NCI-H146 treated with DMSO at 0.1 percent for 48 hours (cell line): ENCODE data around the gene PDE4B.
"Not testable (repeated sequence)": the region's sequence is repeated elsewhere in the genome, so short reads cannot be mapped to it uniquely, and the experiment has no call there.

Experiments
- DNase-seq: peaks from one replicate; lab custom pipeline; 2025; ENCODE audit not compliant: unreplicated experiment; lab: John Stamatoyannopoulos, UW

Gene PDE4B

DNA sequence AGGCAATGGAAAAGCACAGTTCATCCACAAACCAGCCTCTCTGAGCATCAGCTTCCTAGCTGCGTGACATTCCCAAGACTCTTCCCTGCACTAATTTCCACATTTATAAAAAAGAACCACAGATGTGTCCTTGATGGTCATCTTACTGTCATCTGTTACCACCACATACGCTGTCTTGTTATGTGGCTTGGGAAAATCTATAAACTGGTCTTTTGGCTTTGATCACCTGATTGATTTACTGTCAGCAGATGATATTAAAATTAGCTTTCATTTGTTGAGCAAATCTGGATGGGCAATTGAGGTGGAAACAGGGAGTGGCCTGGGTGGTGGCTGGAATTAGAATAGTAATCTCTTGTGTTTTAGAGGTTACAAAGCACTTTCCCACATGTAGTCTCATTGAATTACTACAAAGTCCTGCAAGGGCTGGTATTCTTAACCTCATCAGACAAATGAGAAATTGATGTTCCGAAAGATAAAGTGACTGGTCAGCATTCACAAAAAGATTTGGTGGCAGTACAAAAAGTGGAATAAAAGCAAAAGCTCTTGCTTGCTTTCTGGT is 509.6 kb downstream of the PDE4B start:
- no peak for DNase-seq

- no peak for DNase-seq
Measured at GRCh38 chr1:66302815-66303214, 510.1 kb downstream of the PDE4B start.

- DNase-seq = no peak
Measured at GRCh38 chr1:66303646-66304045, 511.0 kb downstream of the PDE4B start.

GRCh38 chr1:66304128-66304527 is 511.4 kb downstream of the PDE4B start:
- no peak for DNase-seq

DNA sequence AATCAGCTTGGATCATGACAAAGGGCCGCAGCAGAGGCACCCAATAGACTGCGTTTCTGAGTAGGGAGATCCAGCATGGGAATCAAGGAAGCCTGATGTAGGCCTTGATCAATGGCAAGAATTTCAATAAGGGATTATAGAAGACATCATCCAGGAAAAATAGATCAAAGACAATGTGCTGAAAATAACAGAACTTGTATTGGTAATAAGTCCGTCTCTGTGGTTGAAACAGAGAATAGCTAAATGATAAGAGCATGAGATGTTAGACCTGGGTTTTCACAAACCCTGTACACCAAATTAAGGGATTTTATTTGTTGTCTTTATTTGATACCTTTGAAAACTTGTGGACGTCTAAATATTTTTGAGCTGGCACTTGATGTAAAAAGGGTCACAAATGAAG is 513.2 kb downstream of the PDE4B start:
- no peak for DNase-seq

GRCh38 chr1:66309006-66309741 is 516.5 kb downstream of the PDE4B start:
- DNase-seq = no peak

- DNase-seq = no peak
Measured at GRCh38 chr1:66311092-66311491, 518.4 kb downstream of the PDE4B start.

DNA sequence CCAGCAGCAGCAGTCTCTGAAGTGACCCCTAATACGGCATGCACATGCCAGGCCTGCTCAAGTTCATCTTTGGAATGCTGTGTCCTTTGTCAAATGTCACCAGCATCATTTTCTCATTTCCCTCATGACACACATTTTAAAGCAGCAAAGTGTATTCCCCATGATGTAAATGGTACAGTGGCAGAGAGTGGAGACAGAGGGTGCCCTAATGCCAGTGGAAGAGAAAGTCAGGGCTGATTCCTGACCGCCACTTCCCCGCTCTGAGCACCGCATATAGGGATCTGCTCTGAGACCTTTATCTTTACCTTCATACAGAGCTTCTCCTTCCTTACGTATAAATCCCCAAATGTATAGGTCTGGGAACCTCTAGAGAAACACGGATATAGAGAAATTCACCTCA is 518.9 kb downstream of the PDE4B start:
- no peak for DNase-seq

- DNase-seq = no peak
Measured at GRCh38 chr1:66312271-66312990, 519.7 kb downstream of the PDE4B start.

- DNase-seq = no peak
Measured at GRCh38 chr1:66313429-66313828, 520.7 kb downstream of the PDE4B start.

DNA sequence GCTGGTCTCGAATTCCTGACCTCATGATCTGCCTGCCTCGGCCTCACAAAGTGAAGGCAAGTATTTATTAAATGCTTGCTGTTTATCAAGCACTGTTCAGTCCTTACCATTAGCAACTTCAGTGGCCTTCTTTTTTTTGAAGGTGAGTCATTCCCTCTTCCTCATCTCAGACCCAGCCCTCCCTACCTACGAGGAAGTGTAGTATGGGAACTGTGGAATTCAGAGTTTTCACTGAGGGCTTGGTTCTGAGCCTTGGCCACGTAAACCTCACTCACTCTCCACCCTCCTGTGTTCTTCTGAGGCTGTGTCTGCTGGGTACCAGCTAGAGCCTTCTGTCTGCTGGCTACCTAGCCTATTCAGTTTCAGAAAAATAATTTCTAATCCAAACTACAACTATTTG is 523.0 kb downstream of the PDE4B start:
- no peak for DNase-seq

DNA sequence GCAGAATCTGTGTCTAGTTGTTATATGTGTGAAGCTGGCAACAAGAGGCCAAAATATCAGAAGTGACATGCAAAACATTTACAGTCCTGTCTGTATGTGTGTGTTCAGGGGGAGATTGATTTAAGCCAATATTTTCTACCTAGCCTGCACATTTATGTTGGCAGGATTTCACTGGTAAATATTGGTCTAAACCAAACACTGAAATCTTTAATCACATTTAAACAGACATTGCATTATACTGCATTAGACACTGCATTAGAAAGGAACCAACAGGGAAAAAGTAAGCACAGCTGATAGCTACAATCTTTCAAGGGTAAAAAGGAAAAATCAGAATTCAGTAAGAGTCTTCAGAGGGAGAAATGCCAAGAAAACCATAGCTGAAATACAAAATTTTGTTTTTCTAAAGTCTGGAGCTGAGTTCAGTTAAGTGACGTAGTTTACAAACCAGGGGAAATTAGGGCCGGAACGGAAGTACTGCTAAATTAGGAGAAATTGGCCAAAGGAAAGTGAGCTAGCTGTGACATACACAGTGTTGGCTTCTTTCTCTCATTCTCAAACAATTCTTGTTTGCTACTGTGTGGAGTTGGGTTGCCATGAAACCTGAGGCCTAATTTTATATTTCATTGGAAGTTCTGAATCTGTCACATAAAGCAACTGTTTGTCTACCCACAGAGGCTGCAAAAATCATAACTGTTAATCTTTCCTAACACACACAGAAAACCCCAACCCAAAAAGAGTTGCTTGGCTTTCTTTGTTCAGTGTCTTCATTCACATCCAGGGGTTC is 524.0 kb downstream of the PDE4B start:
- no peak for DNase-seq

- no peak for DNase-seq
Measured at GRCh38 chr1:66317248-66317515, 524.5 kb downstream of the PDE4B start.

GRCh38 chr1:66320231-66320630 is 527.5 kb downstream of the PDE4B start:
- DNase-seq = no peak

GRCh38 chr1:66322462-66322861 is 529.8 kb downstream of the PDE4B start:
- DNase-seq = not testable (repeated sequence)

- no peak for DNase-seq
Measured at GRCh38 chr1:66323958-66324625, 531.4 kb downstream of the PDE4B start.

DNA sequence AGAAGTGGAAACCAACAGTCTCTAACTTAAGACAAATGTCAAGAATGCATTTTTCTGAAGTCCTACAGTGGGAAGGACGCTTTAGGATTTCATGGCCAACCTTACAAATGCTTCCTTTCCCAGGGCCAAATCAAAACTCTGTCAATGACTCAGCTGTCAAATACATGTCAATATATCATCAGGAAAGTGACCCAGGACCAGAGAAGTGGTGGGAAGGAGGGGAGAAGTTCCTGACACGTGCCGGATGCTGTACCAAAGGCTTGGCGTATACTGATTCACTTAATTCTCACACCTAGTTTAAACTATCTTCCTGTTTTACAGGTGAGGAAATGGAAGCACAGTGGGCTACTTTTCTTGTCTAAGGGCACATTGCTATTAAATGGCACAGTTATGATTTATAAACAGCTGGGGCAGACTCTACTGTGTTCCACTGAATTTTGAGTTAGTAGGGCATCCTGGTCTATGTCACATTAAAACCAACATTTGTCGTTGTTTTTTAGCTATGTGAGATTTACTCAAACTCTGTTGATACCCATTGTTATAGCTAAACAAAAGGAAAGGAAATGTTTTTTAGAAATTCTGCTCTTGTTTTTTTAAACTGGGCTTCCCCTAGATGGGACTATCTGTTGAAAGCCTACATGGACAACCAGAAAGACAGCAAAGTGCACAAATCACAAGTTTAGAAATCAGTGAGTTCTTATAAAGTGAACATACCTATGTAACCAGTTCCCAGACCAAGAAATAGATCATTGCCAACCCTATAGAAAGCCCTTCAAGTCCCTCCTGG is 533.1 kb downstream of the PDE4B start:
- no peak for DNase-seq

GRCh38 chr1:66326867-66327266 is 534.2 kb downstream of the PDE4B start:
- no peak for DNase-seq

DNA sequence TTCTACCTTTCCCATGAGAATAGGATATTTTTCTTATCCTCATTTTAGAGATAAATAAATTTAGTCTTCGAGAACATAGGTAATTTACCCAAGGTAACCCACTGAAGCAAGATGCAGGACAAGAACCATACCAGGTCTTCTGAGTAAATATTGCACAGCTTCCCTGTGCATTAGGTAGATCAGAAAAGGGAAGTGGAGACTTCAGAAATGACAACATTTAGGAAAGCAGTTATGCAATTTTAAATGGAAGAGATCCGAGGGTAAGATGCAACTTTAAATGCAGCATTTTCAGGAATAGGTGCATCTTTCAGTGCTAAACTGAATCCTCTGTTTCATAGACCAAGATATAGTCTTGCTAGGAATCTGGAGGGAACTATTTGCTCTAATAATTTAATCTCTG is 534.9 kb downstream of the PDE4B start:
- no peak for DNase-seq

DNA sequence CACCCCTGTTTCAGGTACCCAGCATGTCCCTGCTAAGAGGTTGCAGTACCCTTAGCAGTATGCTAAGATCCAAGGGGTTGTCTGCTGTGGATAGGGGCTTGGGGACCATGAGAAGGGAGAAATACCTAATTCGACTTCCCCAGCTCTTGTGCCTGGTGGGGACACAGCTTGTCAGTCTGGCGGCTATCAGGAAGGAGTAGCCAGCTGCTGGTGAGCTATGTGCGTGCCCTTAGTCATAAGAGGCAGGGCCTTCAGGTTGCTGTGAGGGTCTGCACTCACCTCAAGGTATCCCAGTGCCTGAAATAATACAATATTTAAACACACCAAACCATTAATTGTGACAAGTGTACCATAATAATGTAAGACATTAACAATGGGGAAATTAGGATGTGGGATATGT is 536.2 kb downstream of the PDE4B start:
- DNase-seq = no peak
